HUES64 (cell line): Measurements from ENCODE around the gene CACNA1C.

Source experiments
- H3K27ac ChIP-seq: 2 replicates; pipeline ENCODE4 v1.7.0; 2013; ENCODE audit warnings: low read depth, low read length, inconsistent platforms
- H3K27me3 ChIP-seq: 2 replicates; pipeline ENCODE4 v1.6.1; 2013; ENCODE audit warnings: mild to moderate bottlenecking, low read length; ENCODE audit not compliant: insufficient read depth
- H3K36me3 ChIP-seq: 2 replicates; pipeline ENCODE4 v1.6.1; 2013; ENCODE audit warnings: mild to moderate bottlenecking, low read length; ENCODE audit not compliant: insufficient read depth
- H3K4me1 ChIP-seq: 2 replicates; pipeline ENCODE4 v1.6.1; 2013; ENCODE audit warnings: mild to moderate bottlenecking, low read length, moderate library complexity; ENCODE audit not compliant: insufficient read depth
- H3K4me3 ChIP-seq: 2 replicates; pipeline ENCODE4 v1.5.1; 2013; ENCODE audit warnings: mild to moderate bottlenecking, low read length, moderate library complexity
- H3K9ac ChIP-seq: 2 replicates; pipeline ENCODE4 v1.6.1; 2013; ENCODE audit warnings: mild to moderate bottlenecking, low read depth, low read length
- H3K9me3 ChIP-seq: 2 replicates; pipeline ENCODE4 v1.6.1; 2013; ENCODE audit warnings: low read depth, low read length; ENCODE audit not compliant: insufficient read depth
- WGBS: fragments of 150-250, 120-280 bp; methylation state at CpG from one replicate; pipeline ENCODE4 v1.1.7; 2013; ENCODE audit warnings: missing lambda C conversion rate; 5-methylcytosine and 5-hydroxymethylcytosine counted together

Gene CACNA1C

DNA sequence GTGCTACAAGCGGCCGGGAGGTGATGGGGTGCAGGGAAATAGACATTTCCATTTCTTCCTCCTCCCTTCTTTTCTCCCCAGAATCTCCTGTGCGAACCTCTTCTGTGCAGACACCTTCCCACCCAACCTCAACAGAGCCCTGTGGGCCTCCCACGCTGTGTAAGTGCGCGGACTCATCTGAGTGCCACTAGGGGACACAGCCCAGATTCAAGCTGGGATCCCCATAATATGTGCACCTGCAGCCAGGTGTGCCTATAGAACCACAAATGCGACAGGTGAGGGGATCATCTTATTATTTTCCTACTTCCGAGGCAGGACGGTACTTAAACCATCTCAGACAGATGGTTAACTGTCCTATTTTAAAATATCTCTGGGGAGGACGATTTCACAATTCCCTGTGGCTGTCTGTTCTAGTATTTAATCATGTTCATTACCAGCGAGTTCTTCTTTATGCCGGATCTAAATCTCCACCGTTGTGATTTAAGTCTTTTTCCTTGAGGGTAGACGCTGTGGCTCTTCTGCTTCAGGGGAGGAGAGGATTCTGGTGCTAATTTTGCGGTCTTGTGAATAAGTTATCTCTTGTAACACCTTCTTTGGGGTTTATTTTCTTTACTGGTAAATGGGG lies 17.2 kb upstream of the CACNA1C start:
- no peaks in the 10 kb centered on the region for H3K9me3 ChIP-seq
- H3K9ac ChIP-seq: no peak overlapping the region
- H3K4me1 ChIP-seq: peaks cover 4% of the 10 kb centered on the region; the same call in 1 of the 2 replicates
- peak overlapping the region; percentile 43 for H3K4me3 ChIP-seq
- 89% methylated on average over 13 of the region's 15 CpGs for WGBS
- peaks cover 57% of the 10 kb centered on the region for H3K27me3 ChIP-seq
- no peak overlapping the region for H3K27ac ChIP-seq
- no peaks in the 10 kb centered on the region for H3K36me3 ChIP-seq

DNA sequence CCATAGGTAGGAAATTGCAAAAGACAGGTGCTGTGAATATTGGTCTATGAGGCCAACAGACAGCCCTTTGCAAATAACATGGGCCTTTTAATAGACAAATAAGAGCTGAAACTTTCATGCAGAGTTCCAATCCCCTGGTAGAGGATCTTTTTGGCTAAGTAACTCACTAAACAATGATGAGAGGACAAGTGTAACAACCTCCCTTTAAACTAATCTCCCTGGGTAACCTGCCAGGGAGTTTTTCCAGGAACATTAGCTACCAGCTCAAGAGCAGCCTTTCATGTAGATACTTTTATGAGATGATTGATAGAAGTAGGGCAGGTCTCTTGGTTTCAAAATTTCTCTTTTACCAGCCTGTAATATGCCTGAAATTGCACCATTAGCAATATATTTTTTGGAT lies 13.8 kb upstream of the CACNA1C start:
- H3K9me3 ChIP-seq: no peaks in the 10 kb centered on the region
- H3K4me3 ChIP-seq: no peak overlapping the region
- no peak overlapping the region for H3K27ac ChIP-seq
- H3K36me3 ChIP-seq: no peaks in the 10 kb centered on the region
- H3K27me3 ChIP-seq: peaks cover 38% of the 10 kb centered on the region
- peaks cover 4% of the 10 kb centered on the region; the same call in 1 of the 2 replicates for H3K4me1 ChIP-seq
- H3K9ac ChIP-seq: no peak overlapping the region

- Histone ChIP-seq H3K4me3 (no peak overlapping the region), H3K4me1 (no peaks in the 10 kb centered on the region), H3K9ac (no peak overlapping the region), H3K36me3 (no peaks in the 10 kb centered on the region), H3K27ac (no peak overlapping the region), H3K27me3 (peaks cover 20% of the 10 kb centered on the region; the same call in 1 of the 2 replicates), H3K9me3 (no peaks in the 10 kb centered on the region)
- 100% methylated on average over 1 of the region's 2 CpGs for WGBS
Observed at GRCh38 chr12:2043054-2043453, 9.7 kb upstream of the CACNA1C start.

GRCh38 chr12:2044165-2044564 lies 8.6 kb upstream of the CACNA1C start:
- no peaks in the 10 kb centered on the region for H3K9me3 ChIP-seq
- H3K27ac ChIP-seq: no peak overlapping the region
- 0 out of 2 replicates have a peak, but pooled peaks cover 9% of the 10 kb centered on the region for H3K4me1 ChIP-seq
- WGBS: 93% methylated on average over 6 of the region's 6 CpGs
- H3K27me3 ChIP-seq: peaks cover 16% of the 10 kb centered on the region; the same call in 1 of the 2 replicates
- H3K4me3 ChIP-seq: no peak overlapping the region
- no peaks in the 10 kb centered on the region for H3K36me3 ChIP-seq
- H3K9ac ChIP-seq: no peak overlapping the region

DNA sequence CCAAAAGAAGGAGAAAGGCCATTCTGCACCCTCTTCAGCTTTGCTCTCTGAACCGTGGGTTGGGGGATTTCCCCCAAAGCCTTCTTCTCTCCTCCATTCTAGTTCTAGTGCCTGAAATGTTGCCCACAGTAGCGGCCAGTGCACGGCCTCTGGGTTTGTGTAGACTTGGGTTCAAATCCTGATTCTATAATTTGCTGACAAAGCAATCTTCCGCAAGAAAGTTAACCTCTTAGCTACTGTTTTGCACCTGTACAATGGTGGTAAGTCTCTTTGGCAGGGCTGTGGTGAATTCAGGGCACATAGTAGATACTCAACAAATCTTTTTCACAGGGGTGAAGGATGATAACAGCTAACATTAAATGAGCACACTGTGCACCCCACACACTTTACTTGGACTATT lies 5.8 kb upstream of the CACNA1C start:
- Histone ChIP-seq H3K9ac (no peak overlapping the region), H3K36me3 (no peaks in the 10 kb centered on the region), H3K27ac (no peak overlapping the region), H3K27me3 (peaks cover 27% of the 10 kb centered on the region), H3K4me1 (peaks cover 18% of the 10 kb centered on the region), H3K9me3 (no peaks in the 10 kb centered on the region), H3K4me3 (no peak overlapping the region)
- 98% methylated on average over 4 of the region's 4 CpGs for WGBS

DNA sequence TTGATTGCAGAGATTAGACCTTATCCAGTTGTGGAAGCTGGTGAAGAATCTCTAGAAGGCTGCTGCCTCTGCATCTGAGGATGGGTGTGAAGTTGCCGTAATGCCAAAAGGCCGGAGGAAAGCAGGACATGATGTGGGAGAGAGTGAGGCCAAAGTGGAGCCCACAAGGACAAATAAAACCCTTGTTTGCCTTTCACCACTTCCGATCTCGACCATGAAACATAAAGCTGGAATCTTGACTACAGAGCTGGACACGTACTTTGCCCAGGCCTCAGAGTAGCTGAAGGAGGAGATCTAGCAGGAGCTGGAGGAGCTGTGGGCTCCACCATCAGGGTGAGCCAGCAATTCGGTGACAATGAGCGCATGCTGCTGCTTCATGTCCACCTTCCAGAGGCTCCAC lies 5.0 kb upstream of the CACNA1C start:
- Histone ChIP-seq H3K36me3 (no peaks in the 10 kb centered on the region), H3K9ac (no peak overlapping the region), H3K4me3 (no peak overlapping the region), H3K27ac (no peak overlapping the region), H3K27me3 (peaks cover 31% of the 10 kb centered on the region), H3K4me1 (peaks cover 18% of the 10 kb centered on the region), H3K9me3 (no peaks in the 10 kb centered on the region)
- 94% methylated on average over 7 of the region's 7 CpGs for WGBS

DNA sequence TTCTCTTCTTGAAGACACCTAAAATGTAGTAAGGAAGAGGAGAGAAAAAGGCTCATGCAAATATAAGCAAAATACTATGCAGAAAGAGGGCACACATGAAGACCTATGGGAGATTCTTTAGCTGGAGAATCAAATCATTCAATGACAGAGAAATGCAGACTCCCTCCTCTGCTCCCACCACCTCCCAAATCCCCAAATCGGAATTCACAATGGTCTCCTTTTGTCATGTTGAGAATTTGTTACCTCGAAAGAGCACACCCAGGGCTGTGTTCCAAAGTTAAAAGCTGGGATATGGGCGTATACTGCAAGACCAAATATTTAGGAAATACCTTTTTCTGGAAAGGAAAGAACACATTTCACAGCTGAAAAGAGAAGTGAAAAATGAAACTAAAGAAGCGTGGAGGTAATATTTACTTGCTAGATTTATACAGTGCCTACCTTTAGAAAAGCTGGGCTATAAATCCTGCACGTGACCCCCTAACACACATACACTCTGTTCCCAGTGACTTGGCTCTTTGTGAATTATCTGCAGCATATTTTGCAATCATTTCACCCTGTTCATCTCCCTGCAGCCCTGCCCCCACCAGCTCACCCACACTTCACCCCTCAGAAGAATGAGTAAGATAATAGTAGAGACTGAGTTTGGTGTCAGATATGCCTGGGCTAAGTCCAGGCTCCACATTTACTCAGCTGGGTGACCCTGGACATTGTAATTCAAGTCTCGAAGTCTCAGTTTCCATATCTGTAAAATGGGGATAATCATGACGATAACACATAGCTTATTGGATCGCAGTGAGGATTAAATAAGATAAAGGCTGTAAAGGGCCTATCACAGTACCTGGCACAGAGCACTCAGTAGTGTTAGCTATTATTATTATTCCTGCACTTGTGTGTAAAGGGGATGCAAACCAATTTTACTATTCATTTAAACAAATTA lies 2.9 kb upstream of the CACNA1C start:
- Histone ChIP-seq H3K27me3 (peaks cover 50% of the 10 kb centered on the region), H3K27ac (no peak overlapping the region), H3K4me1 (peaks cover 18% of the 10 kb centered on the region), H3K36me3 (no peaks in the 10 kb centered on the region), H3K4me3 (no peak overlapping the region), H3K9me3 (no peaks in the 10 kb centered on the region), H3K9ac (no peak overlapping the region)
- WGBS: 61% methylated on average over 7 of the region's 8 CpGs

GRCh38 chr12:2051700-2052621 lies 826 bp upstream of the CACNA1C start:
- Histone ChIP-seq H3K4me3 (peak overlapping the region; percentile 65), H3K27me3 (peaks cover 71% of the 10 kb centered on the region), H3K4me1 (peaks cover 18% of the 10 kb centered on the region), H3K36me3 (no peaks in the 10 kb centered on the region), H3K9me3 (no peaks in the 10 kb centered on the region), H3K27ac (no peak overlapping the region), H3K9ac (no peak overlapping the region)
- WGBS: 12% methylated on average over 52 of the region's 52 CpGs

DNA sequence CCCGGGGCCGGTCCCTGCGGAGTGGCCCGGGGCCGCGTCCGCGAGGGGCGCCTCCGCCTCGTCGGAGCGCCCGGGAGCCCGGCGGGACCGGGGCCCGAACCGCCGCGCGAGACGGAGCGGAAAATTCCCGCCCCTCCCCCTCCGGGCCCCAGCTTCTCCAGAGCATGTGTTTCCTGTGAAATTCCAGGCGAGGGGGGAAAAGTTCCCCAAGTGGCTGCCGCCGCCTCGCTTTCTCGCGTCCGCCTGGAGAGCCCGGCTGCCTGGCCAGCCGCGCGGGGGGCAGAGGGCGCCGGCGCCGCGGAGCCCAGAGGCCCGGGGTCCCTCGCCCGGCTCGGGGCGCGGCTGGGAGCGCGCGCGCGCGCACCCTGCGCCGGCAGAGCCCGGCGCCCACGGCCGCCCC lies 904 bp downstream of the CACNA1C start:
- Histone ChIP-seq H3K9me3 (no peaks in the 10 kb centered on the region), H3K4me1 (peaks cover 14% of the 10 kb centered on the region), H3K27ac (no peak overlapping the region), H3K9ac (no peak overlapping the region), H3K36me3 (no peaks in the 10 kb centered on the region), H3K27me3 (peaks cover 65% of the 10 kb centered on the region), H3K4me3 (peak overlapping the region; percentile 65)
- under 1% methylated on average over 60 of the region's 60 CpGs for WGBS

DNA sequence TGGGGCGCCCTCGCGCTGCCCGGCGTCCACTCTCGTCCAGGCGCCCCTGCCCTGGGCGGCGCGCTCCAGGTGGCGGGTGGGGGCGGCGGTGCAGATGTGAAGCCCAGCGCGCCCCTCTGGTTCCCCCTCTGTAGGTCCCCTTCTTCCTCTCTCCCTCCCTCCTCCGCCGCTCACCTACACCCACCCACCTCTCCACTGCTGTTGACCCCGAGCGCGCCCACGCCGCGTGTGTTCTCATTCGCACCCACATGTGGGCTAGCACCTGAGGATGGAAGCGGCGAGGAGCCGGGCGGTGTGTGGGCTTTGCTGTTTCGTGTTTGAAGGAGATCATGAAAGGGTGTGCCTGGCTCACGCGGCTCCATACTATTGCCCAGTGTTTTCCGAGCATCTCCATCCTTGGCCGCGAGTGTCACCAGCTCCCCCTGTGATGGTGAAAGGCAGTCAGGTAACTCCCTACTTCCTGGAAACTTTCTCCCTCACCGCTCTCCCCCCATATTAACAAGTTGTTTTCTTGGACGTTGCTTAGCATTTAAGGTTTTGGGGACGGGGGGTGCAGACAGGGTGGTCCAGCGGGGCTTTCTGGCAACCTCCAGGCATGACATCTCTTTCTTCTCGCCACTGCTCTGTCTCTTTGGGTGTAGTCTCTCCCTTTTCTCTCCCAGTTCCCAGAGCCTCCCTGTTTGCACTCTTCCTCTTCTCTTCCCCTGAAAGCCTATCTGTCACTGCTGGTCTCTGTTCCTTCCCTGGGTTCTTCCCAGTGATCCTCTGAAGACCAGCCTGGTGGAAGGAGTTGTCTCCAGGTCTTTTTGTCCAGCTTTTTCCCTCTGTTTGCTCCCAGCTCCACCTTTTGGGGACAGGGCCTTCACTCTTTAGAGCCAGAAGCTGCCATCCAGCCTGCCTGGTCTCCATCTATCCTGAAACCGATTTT lies 1.6 kb downstream of the CACNA1C start:
- no peak overlapping the region for H3K27ac ChIP-seq
- 12% methylated on average over 39 of the region's 40 CpGs for WGBS
- H3K36me3 ChIP-seq: no peaks in the 10 kb centered on the region
- no peaks in the 10 kb centered on the region for H3K9me3 ChIP-seq
- no peak overlapping the region for H3K9ac ChIP-seq
- peaks cover 65% of the 10 kb centered on the region for H3K27me3 ChIP-seq
- peaks cover 8% of the 10 kb centered on the region for H3K4me1 ChIP-seq
- peak overlapping the region; percentile 65 for H3K4me3 ChIP-seq
